HG03135 (cell line): ENCODE measurements around the gene RIN2.
"Not testable (repeated sequence)": the region's sequence is repeated elsewhere in the genome, so short reads cannot be mapped to it uniquely, and the experiment has no call there.

Experiments used
- ATAC-seq: cut with Tn5 transposase; IDR thresholded peaks from one replicate; pipeline ENCODE4 v1.9.1; 2021; ENCODE audit warnings: mild to moderate bottlenecking, moderate library complexity; ENCODE audit not compliant: unreplicated experiment

Gene RIN2

DNA sequence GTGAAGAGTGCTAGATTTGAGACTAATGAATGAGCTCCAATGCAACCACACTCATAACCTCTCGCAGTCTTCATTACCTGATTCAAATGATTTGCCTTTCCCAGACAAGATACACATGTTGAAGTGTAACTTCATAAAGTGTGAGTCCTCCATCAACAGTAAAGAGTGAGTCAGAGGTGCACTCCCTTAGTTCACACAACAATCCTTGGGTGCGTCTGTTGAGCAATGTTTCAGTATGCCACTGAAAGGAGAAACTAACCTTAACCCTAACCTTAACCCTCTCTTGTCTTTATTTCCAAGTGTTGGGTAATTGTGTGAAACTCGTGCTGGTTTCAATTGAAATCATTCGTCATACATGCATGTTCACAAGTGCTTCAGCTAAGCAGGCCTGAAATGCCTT is 21.0 kb upstream of the RIN2 start:
- ATAC-seq: no peak

- no peak for ATAC-seq
Observed at GRCh38 chr20:19738951-19739350, 19.1 kb upstream of the RIN2 start.

DNA sequence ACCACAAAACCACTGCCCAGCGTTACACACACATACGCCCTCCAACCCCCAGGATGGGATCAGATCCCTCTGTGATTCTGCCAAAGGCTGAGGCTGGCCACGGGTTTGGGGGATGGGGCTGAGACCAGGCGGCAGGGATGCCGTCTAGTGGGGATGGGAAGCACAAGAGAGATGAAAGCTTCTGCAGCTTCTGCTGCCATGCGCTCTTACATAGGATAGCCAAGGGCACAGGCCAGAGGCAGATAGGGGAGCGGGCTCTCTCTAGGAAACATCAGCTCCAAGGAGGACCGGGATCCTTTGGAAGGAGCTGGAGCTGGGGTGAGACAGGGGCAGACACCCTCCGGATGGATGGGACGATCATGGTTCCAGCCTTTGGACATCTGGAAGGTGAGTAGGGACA is 18.7 kb upstream of the RIN2 start:
- ATAC-seq: no peak

GRCh38 chr20:19740512-19740911 is 17.5 kb upstream of the RIN2 start:
- ATAC-seq: no peak

DNA sequence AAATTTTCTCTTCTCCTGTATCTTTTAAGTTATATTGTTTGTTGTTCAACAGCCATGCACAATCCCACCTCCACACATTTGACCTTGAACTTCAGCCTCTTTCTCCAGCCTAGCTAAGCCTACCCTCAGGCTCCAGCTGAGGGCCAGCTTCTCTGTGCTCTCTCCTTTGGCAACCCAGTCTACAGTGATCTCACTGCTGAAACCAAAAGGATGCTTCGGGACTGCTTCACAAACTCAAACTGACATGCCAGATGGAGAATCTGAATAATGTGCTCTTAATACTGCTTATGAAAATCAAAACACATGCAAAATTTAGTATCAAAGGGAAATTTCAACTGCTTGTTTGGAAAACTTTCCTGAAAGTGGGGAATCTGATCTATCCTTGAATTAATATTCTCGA is 16.1 kb upstream of the RIN2 start:
- no peak for ATAC-seq

DNA sequence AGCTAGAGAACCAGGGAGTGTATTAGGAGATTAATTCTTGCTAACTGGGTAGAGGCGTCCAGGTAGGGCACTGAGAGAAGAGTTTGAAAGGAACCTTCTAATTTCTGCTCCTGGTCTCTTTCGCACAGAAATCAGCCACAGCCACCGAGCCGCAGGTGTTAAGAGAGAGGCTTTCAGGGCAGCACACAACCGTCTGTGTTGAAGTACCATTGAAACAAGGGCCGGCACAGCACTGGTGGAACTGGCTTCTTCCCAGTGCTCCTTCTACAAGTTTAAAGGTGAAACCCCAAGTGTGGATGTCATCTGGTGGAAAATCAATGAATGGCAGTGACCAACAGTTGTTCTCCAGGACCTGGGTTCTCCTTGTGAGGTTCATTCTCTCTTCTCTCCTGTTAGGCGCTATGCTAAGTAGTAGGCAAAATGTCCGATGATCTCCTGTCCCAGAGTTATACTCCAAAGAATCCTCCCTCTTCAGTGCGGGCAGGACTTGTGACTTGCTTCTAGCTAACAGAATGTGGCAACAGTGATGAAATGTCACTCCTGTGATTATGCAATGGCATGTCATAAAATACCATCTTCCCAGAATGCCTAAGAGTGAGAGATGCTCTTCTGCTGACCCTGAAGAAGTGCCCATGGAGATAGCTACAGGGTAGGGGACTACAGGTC is 15.0 kb upstream of the RIN2 start:
- no peak for ATAC-seq

DNA sequence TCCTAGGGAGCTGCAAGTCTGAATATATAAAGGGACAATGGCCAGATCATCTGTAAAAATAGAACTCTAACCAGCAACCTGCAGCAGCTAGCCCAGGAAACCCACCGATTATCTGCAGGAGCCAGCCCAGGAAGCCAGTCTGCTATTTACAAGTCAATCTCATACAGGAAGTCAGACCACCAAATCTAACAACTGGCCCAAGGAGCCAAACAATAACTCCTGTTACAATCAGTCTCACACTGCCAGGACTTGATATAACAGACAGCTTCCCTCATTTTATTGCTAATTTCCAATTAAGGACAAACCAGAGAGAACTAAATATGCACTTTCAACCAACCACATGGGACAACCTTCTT is 14.4 kb upstream of the RIN2 start:
- no peak for ATAC-seq

DNA sequence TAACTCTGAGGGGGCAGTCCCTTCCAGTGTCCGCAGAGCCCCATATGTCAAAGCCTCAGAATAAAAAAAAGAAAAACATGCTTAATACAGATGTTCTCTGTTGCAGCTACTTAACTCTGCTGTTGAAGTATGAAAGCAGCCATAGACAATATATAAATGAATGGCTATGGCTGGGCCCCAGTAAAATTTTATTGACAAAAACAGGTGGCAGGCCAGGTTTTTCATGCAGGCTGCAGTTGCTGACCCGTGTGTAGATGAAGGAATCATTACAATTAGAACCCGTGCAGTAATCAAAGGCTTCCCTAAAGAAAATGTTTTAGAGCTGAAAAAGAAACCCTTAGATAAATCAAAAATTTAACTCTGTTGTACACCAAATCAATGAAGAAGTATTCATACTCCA is 13.0 kb upstream of the RIN2 start:
- ATAC-seq: no peak

- no peak for ATAC-seq
Observed at GRCh38 chr20:19745584-19745983, 12.5 kb upstream of the RIN2 start.

GRCh38 chr20:19746396-19746795 is 11.7 kb upstream of the RIN2 start:
- ATAC-seq: no peak

- no peak for ATAC-seq
Observed at GRCh38 chr20:19747903-19748302, 10.2 kb upstream of the RIN2 start.

DNA sequence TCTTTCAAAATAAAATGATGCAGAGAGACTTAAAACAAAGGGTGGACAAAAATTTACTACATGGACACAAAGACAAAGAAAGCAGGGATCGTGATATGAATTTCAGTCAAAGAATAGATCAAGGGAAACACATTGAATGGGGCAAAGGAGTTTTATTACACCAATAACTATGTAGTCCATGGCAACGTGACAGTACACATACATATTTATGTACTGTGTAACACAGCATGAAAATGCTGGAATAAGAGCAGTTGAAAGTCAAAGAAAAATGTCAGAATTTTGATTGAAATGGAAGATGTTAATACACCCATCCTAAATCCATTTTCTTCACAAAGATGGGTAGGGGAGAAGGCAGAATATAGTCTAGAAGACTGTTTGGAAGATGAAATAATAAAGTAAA is 9.4 kb upstream of the RIN2 start:
- no peak for ATAC-seq

DNA sequence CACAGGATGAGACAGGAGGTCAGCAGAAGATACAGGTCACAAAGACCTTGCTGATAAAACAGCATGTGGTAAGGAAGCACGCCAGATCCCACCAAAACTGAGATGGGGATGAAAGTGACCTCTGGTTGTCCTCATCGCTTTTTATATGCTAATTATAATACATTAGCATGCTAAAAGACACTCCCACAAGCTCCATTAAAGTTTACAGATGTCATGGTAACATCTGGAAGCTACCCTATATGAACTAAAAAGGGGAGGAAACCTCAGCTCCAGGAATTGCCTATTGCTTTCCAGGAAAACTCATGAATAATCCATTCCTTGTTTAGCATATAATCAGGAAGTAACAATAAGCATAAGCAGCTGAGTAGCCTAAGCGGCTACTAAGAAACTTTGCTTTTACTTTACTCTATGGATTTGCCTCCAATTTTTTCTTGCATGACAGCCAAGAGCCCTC is 8.4 kb upstream of the RIN2 start:
- no peak for ATAC-seq

DNA sequence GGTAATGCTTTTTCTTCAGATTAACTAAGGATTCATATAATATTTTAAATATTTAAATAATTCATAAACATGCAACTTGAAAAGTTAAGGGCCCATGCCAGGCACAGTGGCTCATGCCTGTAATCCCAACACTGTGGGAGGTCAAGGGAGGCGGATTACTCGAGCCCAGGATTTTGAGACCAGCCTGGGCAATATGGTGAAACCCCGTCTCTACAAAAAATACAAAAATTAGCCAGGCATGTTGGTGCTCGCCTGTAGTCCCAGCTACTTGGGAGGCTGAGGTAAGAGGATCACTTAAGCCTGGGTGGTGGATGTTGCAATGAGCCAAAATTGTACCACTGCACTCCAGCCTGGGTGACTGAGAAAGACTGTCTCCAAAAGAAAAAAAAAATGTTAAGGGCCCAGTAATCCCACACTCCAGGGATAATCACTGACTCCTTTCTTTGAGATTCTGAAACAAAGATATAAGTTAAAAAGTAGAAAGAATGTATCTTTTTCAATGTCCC is 7.9 kb upstream of the RIN2 start:
- no peak for ATAC-seq

- no peak for ATAC-seq
Observed at GRCh38 chr20:19750907-19751636, 7.0 kb upstream of the RIN2 start.

DNA sequence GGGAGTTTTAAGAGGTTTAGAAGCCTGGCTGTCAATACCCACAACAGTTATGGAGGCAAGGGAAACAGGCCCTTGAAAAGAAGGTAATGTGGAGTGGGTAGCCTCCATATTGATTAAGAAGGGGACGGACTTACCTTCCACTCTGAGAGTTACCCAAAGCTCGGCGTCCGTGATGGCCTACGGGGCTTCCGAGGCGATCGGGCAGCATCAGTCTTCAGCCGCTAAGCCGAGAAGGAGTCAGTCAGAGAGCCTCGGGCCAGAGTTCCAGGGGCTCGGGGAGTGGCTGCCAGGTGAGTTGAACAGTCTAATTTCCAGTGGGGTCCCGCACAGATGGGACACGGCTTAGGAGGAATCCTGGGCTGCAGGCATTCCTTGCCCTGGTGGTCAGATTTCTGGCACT is 3.9 kb upstream of the RIN2 start:
- not testable (repeated sequence) for ATAC-seq

DNA sequence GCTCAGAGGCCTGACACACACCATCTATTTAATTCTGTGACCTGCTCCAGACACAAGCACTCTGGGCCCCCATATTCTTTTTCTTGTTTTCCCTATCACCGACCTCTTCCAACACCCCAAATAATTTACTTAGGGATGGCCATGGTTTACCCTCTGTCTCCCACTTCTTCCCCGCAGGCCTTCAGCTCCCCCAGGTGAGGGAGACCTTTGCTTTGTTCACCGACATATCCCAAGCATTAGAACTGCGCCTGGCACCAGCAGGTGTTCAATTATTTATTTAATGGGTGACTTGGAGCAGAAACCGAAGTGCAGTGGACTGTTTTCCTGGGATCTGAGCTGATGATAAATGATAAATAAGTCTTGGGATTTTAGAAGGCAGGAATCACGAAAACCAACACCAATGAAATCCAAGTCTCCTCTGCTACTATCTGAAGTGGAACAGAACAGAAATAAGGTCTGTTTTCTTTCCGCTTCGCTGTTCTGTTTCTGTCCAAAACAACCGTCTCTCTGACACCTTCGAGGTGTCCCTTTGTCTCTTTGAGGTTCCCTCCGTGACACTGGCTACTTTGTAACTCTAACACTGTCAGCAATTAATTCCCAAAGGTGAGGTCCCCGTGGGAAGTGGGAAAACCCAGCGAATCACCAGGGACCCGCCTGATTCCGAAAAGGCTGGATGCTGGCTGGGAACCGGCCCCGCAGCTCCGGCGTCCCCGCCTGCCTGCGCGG is 1.1 kb upstream of the RIN2 start:
- ATAC-seq: no peak

DNA sequence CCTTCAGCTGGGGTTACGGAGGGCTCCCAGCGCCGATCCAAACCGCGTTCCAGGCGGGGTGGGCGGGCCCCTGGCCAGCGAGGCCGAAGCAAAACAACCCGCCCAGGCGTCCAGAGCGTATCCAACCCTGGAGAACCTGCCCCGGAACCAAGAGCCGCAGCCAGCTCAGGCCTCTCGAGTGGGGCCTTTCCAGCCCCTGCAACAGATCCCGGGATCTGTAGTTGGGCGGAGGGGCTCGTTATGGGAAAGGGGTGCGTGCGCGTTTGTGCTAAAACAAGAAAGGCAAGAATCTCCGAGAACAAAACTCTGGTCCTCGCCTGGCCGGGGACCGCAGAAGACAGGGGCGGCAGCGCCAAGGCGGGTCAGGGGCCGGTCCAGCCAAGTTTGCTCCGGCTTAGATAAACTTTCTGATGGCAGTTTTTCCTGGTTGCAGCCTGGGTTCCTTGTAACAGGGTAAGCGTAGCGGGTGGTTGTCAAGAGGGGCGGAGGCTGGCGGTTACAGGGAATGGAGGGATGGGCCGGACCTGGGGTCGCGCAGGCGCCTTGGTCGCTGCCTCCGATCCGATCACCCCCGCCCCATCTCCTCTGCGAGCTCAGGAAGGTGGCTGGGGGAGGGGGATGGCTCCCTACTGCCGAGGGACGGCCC is 448 bp upstream of the RIN2 start:
- no peak for ATAC-seq

DNA sequence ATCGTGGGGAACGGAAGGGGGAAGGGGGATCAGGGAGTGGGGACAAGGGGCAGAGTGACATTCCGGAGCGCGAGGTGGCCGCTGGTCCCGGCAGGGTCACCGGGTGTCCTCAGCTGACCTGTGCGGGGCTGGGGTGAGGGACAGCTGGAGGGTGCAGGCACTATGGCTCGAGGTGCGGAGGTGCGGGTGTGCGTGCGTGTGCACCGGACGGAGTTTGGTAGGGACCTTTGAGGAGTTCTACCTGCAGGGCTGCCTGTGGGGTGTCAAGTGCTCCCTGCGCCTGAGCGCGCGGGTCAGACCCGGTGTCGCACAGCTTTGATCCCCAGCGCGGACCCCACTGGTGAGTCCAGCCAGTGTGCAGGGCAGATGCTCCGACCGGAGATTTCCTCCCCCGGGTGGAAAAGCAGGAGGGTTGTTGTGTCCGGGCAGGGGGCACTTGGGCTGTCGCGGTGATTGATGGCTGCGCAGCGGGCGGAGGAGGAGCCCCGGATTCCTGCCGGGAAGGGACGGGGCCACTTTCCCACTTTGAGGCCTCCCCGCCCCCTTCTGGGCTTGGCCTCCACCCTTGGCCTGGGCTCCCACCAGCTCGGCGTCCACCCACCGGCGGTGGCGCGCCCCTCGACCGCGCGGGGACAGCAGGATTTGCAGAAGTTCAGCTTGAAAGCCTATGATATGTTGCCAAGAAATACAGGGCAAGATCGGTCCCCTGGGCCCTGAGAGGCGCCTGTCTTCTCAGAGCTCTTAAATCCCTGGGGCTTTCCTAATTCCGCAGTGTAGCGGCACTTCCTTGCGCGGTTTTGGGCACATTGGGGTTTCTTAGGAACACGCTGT is 658 bp downstream of the RIN2 start:
- ATAC-seq: no peak

DNA sequence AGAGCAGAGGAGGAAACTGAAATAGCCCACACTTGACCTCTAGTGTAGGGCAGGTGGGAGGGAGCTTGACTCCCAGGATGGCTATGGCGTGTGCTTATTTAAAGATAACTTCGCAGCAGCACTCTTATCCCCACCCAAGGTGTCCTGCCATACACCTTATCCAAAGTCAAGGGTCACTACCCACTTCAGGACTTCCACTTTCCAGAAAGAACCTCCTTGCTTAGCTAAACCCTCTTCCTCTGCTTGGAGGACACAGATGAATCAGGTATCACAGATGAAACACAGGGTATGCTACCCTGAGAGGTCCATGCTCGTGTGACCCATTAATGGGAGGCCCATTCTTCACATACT is 2.3 kb downstream of the RIN2 start:
- no peak for ATAC-seq

DNA sequence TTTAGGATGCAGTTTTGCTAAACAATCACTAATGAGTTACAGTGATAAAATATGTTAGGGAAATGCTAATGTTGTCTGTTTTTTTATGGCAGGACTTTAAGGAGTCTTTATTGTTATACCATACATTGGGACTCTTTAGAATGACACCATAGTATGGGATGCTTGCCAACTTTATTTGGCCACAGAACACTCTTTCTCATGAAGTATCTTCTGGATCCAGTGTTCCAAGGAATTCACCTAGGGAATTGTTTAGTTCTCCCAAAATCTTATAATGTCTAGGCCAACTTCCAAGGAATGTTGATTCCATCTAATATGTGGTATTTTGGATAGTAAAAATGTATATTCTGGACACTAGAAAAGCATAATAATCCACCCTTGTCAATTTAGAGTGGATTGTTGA is 3.3 kb downstream of the RIN2 start:
- no peak for ATAC-seq
